ENCODE results near the gene PPP1R15A. TPM values are rescaled to one million over a fixed set of nuclear protein-coding genes. Genes with fewer than 3 reads are reported as not detected.
"Not testable (repeated sequence)": the region's sequence is repeated elsewhere in the genome, so short reads cannot be mapped to it uniquely, and the experiment has no call there.

Gene PPP1R15A
- total RNA-seq, 1 donor from 2014 or later = 58.4 TPM

DNA sequence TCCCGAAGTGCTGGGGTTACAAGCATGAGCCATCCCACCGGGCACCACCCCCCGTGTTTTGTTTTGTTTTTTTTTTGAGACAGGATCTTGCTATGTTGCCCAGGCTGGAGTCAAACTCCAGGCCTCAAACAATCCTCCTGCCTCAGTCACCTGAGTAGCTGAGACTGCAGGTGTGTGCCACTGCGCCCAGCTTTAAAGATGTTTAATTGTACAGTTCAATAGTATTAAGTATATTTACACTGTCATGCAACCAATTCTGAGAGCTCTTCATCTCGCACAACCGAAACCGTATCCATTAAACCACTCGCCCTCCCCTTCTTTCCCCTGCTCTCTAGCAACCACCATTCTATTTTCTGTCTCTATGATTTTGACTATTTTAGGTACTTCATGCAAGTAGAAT, 43.5 kb downstream of the PPP1R15A start:
- DNase-seq = no peak

DNA sequence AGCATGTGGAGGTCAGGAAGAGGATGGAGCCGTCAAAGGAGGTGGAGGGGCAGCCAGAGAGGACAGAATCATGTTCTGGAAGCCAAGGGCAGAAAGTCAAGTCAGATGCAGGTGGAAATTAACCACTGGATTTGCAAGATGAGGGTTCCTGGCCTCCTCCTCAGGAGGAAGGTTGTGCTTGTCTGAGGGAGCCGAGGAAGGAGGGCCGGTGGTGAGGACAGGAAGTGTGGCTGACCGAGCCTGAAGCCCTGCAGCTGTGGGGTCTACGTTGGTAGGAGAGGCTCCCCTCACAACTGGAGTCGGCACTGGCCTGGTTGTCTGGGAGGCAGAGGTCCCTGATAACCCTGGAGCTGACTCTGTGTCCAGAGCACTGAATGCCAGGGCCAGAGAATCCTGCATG, 45.9 kb downstream of the PPP1R15A start:
- no peak for DNase-seq

DNA sequence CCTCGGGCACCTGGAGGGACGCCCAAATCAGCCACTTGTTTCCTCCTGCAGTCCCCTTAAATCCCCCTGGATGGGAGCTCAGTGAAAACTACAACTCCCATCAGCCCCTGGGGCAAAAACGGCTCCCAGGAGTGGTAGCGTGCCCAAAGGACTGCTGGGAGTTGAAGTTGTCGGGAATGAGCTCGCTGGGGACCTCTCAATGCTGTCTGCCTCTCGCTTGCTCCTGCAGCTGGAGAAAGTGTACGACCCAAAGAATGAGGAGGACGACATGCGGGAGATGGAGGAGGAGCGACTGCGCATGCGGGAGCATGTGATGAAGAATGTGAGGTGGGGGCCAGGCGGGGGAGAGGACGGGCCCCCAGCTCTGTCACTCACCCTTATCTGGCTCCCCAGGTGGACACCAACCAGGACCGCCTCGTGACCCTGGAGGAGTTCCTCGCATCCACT, 46.6 kb downstream of the PPP1R15A start:
- no peak for DNase-seq

DNA sequence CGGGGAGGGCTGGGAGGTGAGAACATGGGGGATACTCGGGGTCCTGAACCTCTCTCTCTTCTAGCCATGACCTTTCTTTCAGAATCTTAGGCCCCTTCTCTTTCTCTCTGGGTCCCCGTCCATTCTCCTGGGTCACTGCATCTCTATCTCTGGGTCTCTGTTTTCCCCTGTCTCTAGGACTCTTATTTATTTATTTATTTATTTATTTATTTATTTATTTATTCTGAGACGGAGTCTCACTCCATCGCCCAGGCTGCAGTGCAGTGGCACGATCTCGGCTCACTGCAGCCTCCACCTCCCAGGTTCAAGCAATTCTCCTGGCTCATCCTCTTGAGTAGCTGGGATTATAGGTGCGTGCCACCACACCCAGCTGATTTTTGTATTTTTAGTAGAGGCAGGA, 47.0 kb downstream of the PPP1R15A start:
- not testable (repeated sequence) for DNase-seq

DNA sequence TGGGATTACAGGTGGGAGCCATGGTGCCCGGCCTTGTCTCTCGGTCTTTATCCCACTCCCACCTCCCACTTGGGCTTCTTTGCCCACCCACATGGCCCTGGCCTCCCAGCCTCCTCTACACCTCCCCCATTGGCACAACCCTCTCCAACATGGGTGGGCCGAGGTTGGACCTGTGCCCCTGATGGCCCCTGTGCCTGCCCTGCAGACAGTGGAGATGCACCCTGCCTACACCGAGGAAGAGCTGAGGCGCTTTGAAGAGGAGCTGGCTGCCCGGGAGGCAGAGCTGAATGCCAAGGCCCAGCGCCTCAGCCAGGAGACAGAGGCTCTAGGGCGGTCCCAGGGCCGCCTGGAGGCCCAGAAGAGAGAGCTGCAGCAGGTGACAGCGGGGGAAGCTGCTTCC, 48.7 kb downstream of the PPP1R15A start:
- DNase-seq = no peak

DNA sequence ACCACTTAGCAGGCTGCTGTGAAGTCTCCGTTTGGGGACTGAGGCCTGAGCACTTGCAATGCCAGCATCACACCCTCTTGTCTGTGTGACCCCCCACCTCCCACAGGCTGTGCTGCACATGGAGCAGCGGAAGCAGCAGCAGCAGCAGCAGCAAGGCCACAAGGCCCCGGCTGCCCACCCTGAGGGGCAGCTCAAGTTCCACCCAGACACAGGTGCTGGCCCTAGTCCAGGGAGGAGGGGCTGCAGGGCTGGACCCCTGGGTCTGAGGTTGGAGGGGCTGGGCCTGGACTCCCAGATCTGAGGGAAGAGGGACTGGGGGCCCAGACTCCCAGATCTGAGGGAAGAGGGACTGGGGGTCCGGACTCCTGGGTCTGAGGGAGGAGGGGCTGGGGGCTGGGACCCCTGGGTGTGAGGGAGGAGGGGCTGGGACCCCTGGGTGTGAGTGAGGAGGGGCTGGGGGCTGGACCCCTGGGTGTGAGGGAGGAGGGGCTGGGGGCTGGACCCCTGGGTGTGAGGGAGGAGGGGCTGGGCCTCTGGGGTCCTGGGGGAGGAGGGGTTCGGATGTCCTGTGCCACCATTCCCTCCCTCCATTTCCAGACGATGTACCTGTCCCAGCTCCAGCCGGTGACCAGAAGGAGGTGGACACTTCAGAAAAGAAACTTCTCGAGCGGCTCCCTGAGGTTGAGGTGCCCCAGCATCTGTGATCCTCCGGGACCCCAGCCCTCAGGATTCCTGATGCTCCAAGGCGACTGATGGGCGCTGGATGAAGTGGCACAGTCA, 49.7 kb downstream of the PPP1R15A start:
- no peak for DNase-seq

DNA sequence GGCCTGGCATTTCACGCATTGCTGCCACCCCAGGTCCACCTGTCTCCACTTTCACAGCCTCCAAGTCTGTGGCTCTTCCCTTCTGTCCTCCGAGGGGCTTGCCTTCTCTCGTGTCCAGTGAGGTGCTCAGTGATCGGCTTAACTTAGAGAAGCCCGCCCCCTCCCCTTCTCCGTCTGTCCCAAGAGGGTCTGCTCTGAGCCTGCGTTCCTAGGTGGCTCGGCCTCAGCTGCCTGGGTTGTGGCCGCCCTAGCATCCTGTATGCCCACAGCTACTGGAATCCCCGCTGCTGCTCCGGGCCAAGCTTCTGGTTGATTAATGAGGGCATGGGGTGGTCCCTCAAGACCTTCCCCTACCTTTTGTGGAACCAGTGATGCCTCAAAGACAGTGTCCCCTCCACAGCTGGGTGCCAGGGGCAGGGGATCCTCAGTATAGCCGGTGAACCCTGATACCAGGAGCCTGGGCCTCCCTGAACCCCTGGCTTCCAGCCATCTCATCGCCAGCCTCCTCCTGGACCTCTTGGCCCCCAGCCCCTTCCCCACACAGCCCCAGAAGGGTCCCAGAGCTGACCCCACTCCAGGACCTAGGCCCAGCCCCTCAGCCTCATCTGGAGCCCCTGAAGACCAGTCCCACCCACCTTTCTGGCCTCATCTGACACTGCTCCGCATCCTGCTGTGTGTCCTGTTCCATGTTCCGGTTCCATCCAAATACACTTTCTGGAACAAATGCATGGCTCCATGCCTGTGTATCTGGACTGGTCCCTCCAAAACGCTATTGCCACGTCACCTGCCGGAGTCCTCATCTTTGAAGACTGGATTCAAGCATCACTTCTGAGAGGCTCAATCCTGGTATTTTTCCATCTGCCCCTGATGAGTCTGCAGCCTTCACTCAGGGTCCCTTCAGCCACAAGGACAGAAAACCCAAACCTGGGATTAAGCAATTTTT, 50.6 kb downstream of the PPP1R15A start:
- no peak for DNase-seq

DNA sequence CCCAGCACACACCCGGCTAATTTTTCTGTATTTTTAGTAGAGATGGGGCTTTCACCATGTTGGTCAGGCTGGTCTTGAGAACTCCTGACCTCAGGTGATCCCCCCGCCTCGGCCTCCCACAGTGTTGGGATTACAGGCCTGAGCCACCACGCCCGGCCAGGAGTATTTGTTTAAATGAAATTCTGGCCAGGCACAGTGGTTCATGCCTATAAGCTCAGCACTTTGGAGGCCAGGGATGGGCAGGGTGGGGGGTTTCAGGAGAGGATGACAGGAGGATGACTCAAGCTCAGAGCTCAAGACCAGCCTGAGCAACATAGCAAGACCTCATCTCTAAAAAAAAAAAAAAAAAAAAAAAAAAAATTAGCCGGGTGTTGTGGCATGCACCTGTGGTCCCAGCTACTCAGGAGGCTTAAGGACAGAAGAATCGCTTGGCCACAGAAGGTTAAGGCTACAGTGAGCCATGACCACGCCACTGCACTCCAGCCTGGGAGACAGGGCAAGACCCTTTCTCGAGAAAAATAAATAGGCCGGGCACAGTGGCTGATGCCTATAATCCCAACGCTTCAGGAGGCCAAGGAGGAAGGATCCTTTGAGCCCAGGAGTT, 53.1 kb downstream of the PPP1R15A start:
- no peak for DNase-seq

Other genes with a start within 250 kb of the PPP1R15A start
- 5.7 TPM for gene DBP, start 235.0 kb upstream of the PPP1R15A start, total RNA-seq
- 2.3 TPM for gene CA11, start 226.2 kb upstream of the PPP1R15A start, total RNA-seq
- 0.30 TPM for gene NTN5, start 199.4 kb upstream of the PPP1R15A start, total RNA-seq
- 0.59 TPM for gene FUT2, start 176.4 kb upstream of the PPP1R15A start, total RNA-seq
- 1.7 TPM for gene MAMSTR, start 152.7 kb upstream of the PPP1R15A start, total RNA-seq
- gene RASIP1, start 131.8 kb upstream of the PPP1R15A start, total RNA-seq = 6.5 TPM
- 0.10 TPM for gene IZUMO1, start 125.5 kb upstream of the PPP1R15A start, total RNA-seq
- 2.9 TPM for gene FUT1, start 119.8 kb upstream of the PPP1R15A start, total RNA-seq
- gene FGF21, start 116.9 kb upstream of the PPP1R15A start, total RNA-seq = not detected
- 19.0 TPM for gene BCAT2, start 61.4 kb upstream of the PPP1R15A start, total RNA-seq
- 3.4 TPM for gene HSD17B14, start 35.9 kb upstream of the PPP1R15A start, total RNA-seq
- 8.4 TPM for gene PLEKHA4, start 3.8 kb upstream of the PPP1R15A start, total RNA-seq
- gene TULP2, start 26.3 kb downstream of the PPP1R15A start, total RNA-seq = 0.10 TPM
- 97.8 TPM for gene NUCB1, start 27.9 kb downstream of the PPP1R15A start, total RNA-seq
- not detected for gene DHDH, start 61.3 kb downstream of the PPP1R15A start, total RNA-seq
- gene BAX, start 82.5 kb downstream of the PPP1R15A start, total RNA-seq = 22.9 TPM
- gene FTL, start 92.9 kb downstream of the PPP1R15A start, total RNA-seq = 828 TPM
- gene GYS1, start 120.9 kb downstream of the PPP1R15A start, total RNA-seq = 42.4 TPM
- 58.9 TPM for gene RUVBL2, start 121.5 kb downstream of the PPP1R15A start, total RNA-seq
- gene LHB, start 144.7 kb downstream of the PPP1R15A start, total RNA-seq = not detected
- gene CGB3, start 151.9 kb downstream of the PPP1R15A start, total RNA-seq = not detected
- gene CGB2, start 159.5 kb downstream of the PPP1R15A start, total RNA-seq = not detected
- not detected for gene CGB1, start 164.5 kb downstream of the PPP1R15A start, total RNA-seq
- not detected for gene CGB5, start 171.4 kb downstream of the PPP1R15A start, total RNA-seq
- not detected for gene CGB8, start 176.7 kb downstream of the PPP1R15A start, total RNA-seq
- 0.49 TPM for gene CGB7, start 185.3 kb downstream of the PPP1R15A start, total RNA-seq
- gene NTF4, start 192.4 kb downstream of the PPP1R15A start, total RNA-seq = 1.9 TPM
- gene KCNA7, start 200.3 kb downstream of the PPP1R15A start, total RNA-seq = 0.79 TPM
- gene SNRNP70, start 213.0 kb downstream of the PPP1R15A start, total RNA-seq = 121 TPM
- 8.6 TPM for gene LIN7B, start 241.9 kb downstream of the PPP1R15A start, total RNA-seq
- gene C19orf73, start 246.7 kb downstream of the PPP1R15A start, total RNA-seq = 0.30 TPM
- gene PPFIA3, start 247.1 kb downstream of the PPP1R15A start, total RNA-seq = 12.3 TPM